Endothelial cell of umbilical vein (primary cell): ENCODE measurements around the gene MAP4K3. TPM values are rescaled to one million over a fixed set of nuclear protein-coding genes. Genes with fewer than 3 reads are reported as not detected.

Experiments used
- BruUV-seq: library from RNA; stranded (reverse); fragments of 400-500 nt; replicated peaks from 2 replicates; lab custom pipeline; 2021; lab: Mats Ljungman, UMichigan
- CTCF ChIA-PET: fragments of 300-600, 350-600 bp; sonication (Branson Sonifier 250); formaldehyde crosslinking; loops from one replicate; lab custom pipeline; 2021; ENCODE audit warnings: antibody characterized with exemption, inconsistent platforms; lab: Charles Lee
- POLR2A ChIA-PET: fragments of 300-600, 350-600 bp; sonication (Branson Sonifier 250); formaldehyde crosslinking; loops from one replicate; lab custom pipeline; 2021; ENCODE audit warnings: antibody characterized with exemption, inconsistent platforms; lab: Charles Lee
- DNase-seq: peaks from one replicate; pipeline ENCODE4 v3.0.0-alpha.2; 2011; ENCODE audit warnings: low read depth, low spot score
- FAIRE-seq: peaks from 2 replicates; lab custom pipeline; 2011; peaks lifted over from hg19 to GRCh38; lab: Jason Lieb, UNC
- H2AFZ ChIP-seq: 2 replicates; pipeline ENCODE4 v1.6.0; 2012; ENCODE audit warnings: low read depth, low read length, control low read depth, inconsistent platforms
- H3K27ac ChIP-seq: 2 replicates; pipeline ENCODE4 v1.5.1; 2011; ENCODE audit warnings: low read depth, mild to moderate bottlenecking, control low read depth, low read length, moderate library complexity; ENCODE audit not compliant: insufficient read depth
- H3K27me3 ChIP-seq, 2 experiments: 2 replicates each; pipeline versions ENCODE4 v1.6.0 to v1.6.1; 2011; ENCODE audit warnings: low read length in 2 of 2, mixed read lengths in 1 of 2; ENCODE audit not compliant: control insufficient read depth in 2 of 2, insufficient read depth in 2 of 2
- H3K36me3 ChIP-seq, 2 experiments: 2 replicates in 1 of 2; 3 replicates in 1 of 2; pipeline ENCODE4 v1.5.1; 2011; ENCODE audit warnings: low read length in 2 of 2, mild to moderate bottlenecking in 1 of 2, moderate library complexity in 1 of 2; ENCODE audit not compliant: control insufficient read depth in 2 of 2, insufficient read depth in 2 of 2; ENCODE audit errors: extremely low read depth in 1 of 2
- H3K4me1 ChIP-seq: 3 replicates; pipeline ENCODE4 v1.5.1; 2011; ENCODE audit warnings: mild to moderate bottlenecking, low read length; ENCODE audit not compliant: control insufficient read depth, insufficient read depth; ENCODE audit errors: extremely low read depth
- H3K4me2 ChIP-seq: 2 replicates; pipeline ENCODE4 v1.6.1; 2011; ENCODE audit warnings: low read length, control low read depth, mixed read lengths; ENCODE audit not compliant: insufficient read depth
- H3K4me3 ChIP-seq, 3 experiments: fragments of 200-600 bp in 1 of 3; sonication (generic), shearing (Covaris generic) in 1 of 3; replicated peaks in 1 of 3; 2 replicates each; pipeline ENCODE4 v1.5.1; 2011 to 2016; ENCODE audit warnings: control low read depth in 3 of 3, low read length in 3 of 3, mild to moderate bottlenecking in 2 of 3, inconsistent platforms in 1 of 3, low read depth in 1 of 3, moderate library complexity in 1 of 3; ENCODE audit not compliant: insufficient read depth in 1 of 3
- H3K79me2 ChIP-seq: 2 replicates; pipeline ENCODE4 v1.6.0; 2012; ENCODE audit warnings: low read length, inconsistent platforms; ENCODE audit not compliant: control insufficient read depth, insufficient read depth
- H3K9ac ChIP-seq: replicated peaks from 2 replicates; pipeline ENCODE3; 2011; ENCODE audit warnings: low read length, control low read depth; ENCODE audit not compliant: insufficient read depth; ENCODE audit errors: extremely low read depth
- H3K9me1 ChIP-seq: replicated peaks from 3 replicates; pipeline ENCODE4 v1.6.0; 2011; ENCODE audit warnings: mild to moderate bottlenecking, low read length; ENCODE audit not compliant: control insufficient read depth, insufficient read depth; ENCODE audit errors: extremely low read depth
- H3K9me3 ChIP-seq: replicated peaks from 2 replicates; pipeline ENCODE4 v1.5.1; 2012; ENCODE audit warnings: low read length, inconsistent platforms; ENCODE audit not compliant: control insufficient read depth, insufficient read depth
- H4K20me1 ChIP-seq: replicated peaks from 2 replicates; pipeline ENCODE3; 2011; ENCODE audit warnings: mild to moderate bottlenecking, low read length; ENCODE audit not compliant: control insufficient read depth, insufficient read depth; ENCODE audit errors: extremely low read depth
- CTCF ChIP-seq, 2 donors: IDR thresholded peaks; 1 replicate in 1 of 2; 2 replicates in 1 of 2; pipeline ENCODE4 v1.5.1; 2011; ENCODE audit warnings: low read length in 2 of 2, mild to moderate bottlenecking in 2 of 2, moderate library complexity in 2 of 2, control low read depth in 1 of 2, inconsistent platforms in 1 of 2, low read depth in 1 of 2; ENCODE audit not compliant: insufficient read depth in 1 of 2; ENCODE audit errors: extremely low read depth in 1 of 2
- EZH2 ChIP-seq: IDR thresholded peaks from 2 replicates; pipeline ENCODE4 v1.6.1; 2012; ENCODE audit warnings: borderline replicate concordance, low read depth, mild to moderate bottlenecking, moderate library complexity, low read length, inconsistent platforms; ENCODE audit not compliant: severe bottlenecking
- FOS ChIP-seq: IDR thresholded peaks from 2 replicates; pipeline ENCODE4 v1.6.1; 2011; ENCODE audit warnings: mild to moderate bottlenecking, low read length, moderate library complexity, borderline replicate concordance; ENCODE audit not compliant: insufficient read depth
- GATA2 ChIP-seq: IDR thresholded peaks from 2 replicates; pipeline ENCODE4 v1.7.0; 2011; ENCODE audit warnings: low read depth, mild to moderate bottlenecking, moderate library complexity, mixed read lengths, low read length; ENCODE audit not compliant: insufficient read length, insufficient read depth
- JUN ChIP-seq: IDR thresholded peaks from 2 replicates; pipeline ENCODE4 v1.6.1; 2011; ENCODE audit warnings: borderline replicate concordance, low read depth; ENCODE audit not compliant: insufficient read length, insufficient read depth
- MAX ChIP-seq: IDR thresholded peaks from 2 replicates; pipeline ENCODE4 v1.6.1; 2011; ENCODE audit not compliant: insufficient read depth, insufficient read length
- MYC ChIP-seq: IDR thresholded peaks from one replicate; pipeline ENCODE4 v1.6.1; 2011; ENCODE audit warnings: mild to moderate bottlenecking, low read depth, low read length
- POLR2A ChIP-seq: IDR thresholded peaks from 2 replicates; pipeline ENCODE4 v1.6.1; 2012; ENCODE audit warnings: low read depth, mild to moderate bottlenecking, control low read depth, low read length
- POLR2AphosphoS5 ChIP-seq: IDR thresholded peaks from 2 replicates; pipeline ENCODE4 v1.6.1; 2012; ENCODE audit warnings: low read depth, mild to moderate bottlenecking, control low read depth, low read length, moderate library complexity; ENCODE audit not compliant: insufficient read depth
- dilution Hi-C: fragments of 300-500 bp; cut with MboI; formaldehyde crosslinking; loops from one replicate; pipeline ENCODE4 v1.15.0; 2019; ENCODE audit warnings: low sequenced_read_pairs; ENCODE audit not compliant: extremely low pct_ligation_motif_present
- intact Hi-C: fragments of 100-400 bp; cut with micrococcal nuclease; formaldehyde crosslinking; loops from one replicate; pipeline ENCODE4 v1.10.0; 2022
- polyA plus RNA-seq, 4 experiments: library from polyadenylated mRNA; depleted of rRNA in 3 of 4; stranded (reverse) in 3 of 4; unstranded in 1 of 4; fragments of >200 nt; gene quantifications; 2 replicates each; pipeline versions ENCODE4 v1.2.1 to v1.2.3, GENCODE V29; 2011 to 2012; ENCODE audit warnings: missing spikeins in 1 of 4
- total RNA-seq: library from RNA; stranded (reverse); gene quantifications from 2 replicates; pipeline ENCODE4 v1.2.3, GENCODE V29; 2021

MAP4K3 gene
- total and polyA plus RNA-seq, 2 donors (not counting 3 experiments of a cell fraction or from before 2014, with no cell fraction given) = 8.0 to 45.9 TPM

- H3K36me3 ChIP-seq = peaks cover 0 to 6% of the 10 kb centered on the region in 2 experiments
- no peak overlapping the region for H2AFZ ChIP-seq
- no peak overlapping the region for H3K4me2 ChIP-seq
- no peaks in the 10 kb centered on the region for H4K20me1 ChIP-seq
- FAIRE-seq = no peak
- DNase-seq = no peak
- intact Hi-C loops (no loop called here), dilution Hi-C loops (no loop called here)
- H3K9me1 ChIP-seq = no peaks in the 10 kb centered on the region
- no peak overlapping the region for H3K4me3 ChIP-seq
- CTCF ChIA-PET = interaction anchor here (0.7 to 2.0 kb wide), 4 partner anchors 13 to 427 kb away, joined by 3 to 5 read pairs (median 4); no protein-coding TSS in a partner anchor
- POLR2A ChIA-PET = no interaction called here
- H3K4me1 ChIP-seq = no peaks in the 10 kb centered on the region
- no peaks in the 10 kb centered on the region for H3K27me3 ChIP-seq
- H3K79me2 ChIP-seq = no peaks in the 10 kb centered on the region
- BruUV-seq = no TSS peak
- H3K27ac ChIP-seq = no peak overlapping the region
- no peaks in the 10 kb centered on the region for H3K9me3 ChIP-seq
- TF ChIP-seq POLR2A = no peak
- TF ChIP-seq MYC = no peak
- no peak for TF ChIP-seq POLR2AphosphoS5
- no peak for TF ChIP-seq CTCF (IDR thresholded peaks at IDR 0.05; ENCODE audit: extremely low read depth in 1 of 2, insufficient read depth in 1 of 2, low read depth in 1 of 2, low read length in 2 of 2)
- no peak for TF ChIP-seq GATA2
- TF ChIP-seq MAX = no peak
- TF ChIP-seq EZH2 = no peak
- TF ChIP-seq FOS = no peak
- no peak for TF ChIP-seq JUN
- H3K9ac ChIP-seq = no peak overlapping the region
Measured at GRCh38 chr2:39269941-39270340, 167.1 kb downstream of the MAP4K3 start.
